Adrenal gland (tissue), 5 donors: Measurements from ENCODE around the gene C17orf100.

ENCODE experiments used
- CTCF ChIP-seq, 6 experiments: fragments of 450-650 bp in 4 of 6; fragments of 200-600 bp in 2 of 6; sonication (generic) in 1 of 6; IDR thresholded peaks; 1 replicate in 5 of 6; 2 replicates in 1 of 6; pipeline versions ENCODE4 v1.5.1 to v1.8.0; 2016 to 2021; ENCODE audit warnings: antibody characterized with exemption in 6 of 6, mild to moderate bottlenecking in 2 of 6, moderate library complexity in 1 of 6
- POLR2A ChIP-seq, 2 donors: fragments of 450-650 bp; IDR thresholded peaks; one replicate each; pipeline ENCODE4 v1.6.1; 2017; ENCODE audit warnings: antibody characterized with exemption in 2 of 2, mild to moderate bottlenecking in 2 of 2, moderate library complexity in 1 of 2
- donor health status: DM: no; HTN: no; CAD: no.

- TF ChIP-seq CTCF (IDR thresholded peaks at IDR 0.05) (no peak), POLR2A (IDR thresholded peaks at IDR 0.05) (no peak)
Observed at GRCh38 chr17:6681671-6682070, 30.1 kb downstream of the C17orf100 start.
